SU-DHL-6 (cell line): ENCODE results near the gene ANKHD1.

ENCODE experiments used
- EZH2phosphoT487 ChIP-seq: fragments of 200-600 bp; sonication (generic), shearing (Covaris generic); conservative IDR thresholded peaks from 2 replicates; pipeline ENCODE4 v1.6.1; 2018; ENCODE audit warnings: mild to moderate bottlenecking, antibody characterized with exemption, low read length, moderate library complexity, mixed read lengths
- TF ChIP-seq, protein P1 (sequence below): fragments of 200-600 bp; sonication (generic); IDR thresholded peaks from one replicate; pipeline ENCODE4 v1.5.1; 2017; ENCODE audit warnings: antibody characterized with exemption, mild to moderate bottlenecking, low read length, moderate library complexity; ENCODE audit not compliant: insufficient read depth, poor library complexity, severe bottlenecking

DNA sequence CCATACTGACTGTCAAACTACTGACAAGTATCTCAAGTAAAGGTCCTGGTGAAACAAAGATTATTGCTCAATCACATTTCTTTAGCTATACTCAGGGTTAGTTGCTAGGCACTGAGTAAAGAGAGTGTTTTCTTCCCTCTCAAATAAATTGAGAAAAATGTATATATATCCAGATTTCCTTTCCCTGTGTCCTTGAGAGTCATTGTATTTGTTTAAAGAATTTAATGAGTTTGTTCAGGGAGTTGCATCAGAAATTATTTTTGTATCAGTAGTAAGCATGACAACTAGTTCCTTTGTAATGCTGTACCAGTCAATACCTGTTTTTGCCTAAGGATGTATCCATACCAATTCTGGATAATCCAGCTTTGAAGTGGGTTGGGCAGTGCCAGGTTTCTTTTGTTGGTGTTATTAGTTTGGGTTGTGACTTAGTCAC lies 3.2 kb upstream of the ANKHD1 start:
- TF ChIP-seq, protein P1, sequence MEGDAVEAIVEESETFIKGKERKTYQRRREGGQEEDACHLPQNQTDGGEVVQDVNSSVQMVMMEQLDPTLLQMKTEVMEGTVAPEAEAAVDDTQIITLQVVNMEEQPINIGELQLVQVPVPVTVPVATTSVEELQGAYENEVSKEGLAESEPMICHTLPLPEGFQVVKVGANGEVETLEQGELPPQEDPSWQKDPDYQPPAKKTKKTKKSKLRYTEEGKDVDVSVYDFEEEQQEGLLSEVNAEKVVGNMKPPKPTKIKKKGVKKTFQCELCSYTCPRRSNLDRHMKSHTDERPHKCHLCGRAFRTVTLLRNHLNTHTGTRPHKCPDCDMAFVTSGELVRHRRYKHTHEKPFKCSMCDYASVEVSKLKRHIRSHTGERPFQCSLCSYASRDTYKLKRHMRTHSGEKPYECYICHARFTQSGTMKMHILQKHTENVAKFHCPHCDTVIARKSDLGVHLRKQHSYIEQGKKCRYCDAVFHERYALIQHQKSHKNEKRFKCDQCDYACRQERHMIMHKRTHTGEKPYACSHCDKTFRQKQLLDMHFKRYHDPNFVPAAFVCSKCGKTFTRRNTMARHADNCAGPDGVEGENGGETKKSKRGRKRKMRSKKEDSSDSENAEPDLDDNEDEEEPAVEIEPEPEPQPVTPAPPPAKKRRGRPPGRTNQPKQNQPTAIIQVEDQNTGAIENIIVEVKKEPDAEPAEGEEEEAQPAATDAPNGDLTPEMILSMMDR, result no peak
- no peak for TF ChIP-seq EZH2phosphoT487
